ENCODE results near the gene EPB41L4A. TPM values are rescaled to one million over a fixed set of nuclear protein-coding genes. Genes with fewer than 3 reads are reported as not detected.

Gene EPB41L4A
- total RNA-seq, 1 donor from 2014 or later: 11.1 TPM

DNA sequence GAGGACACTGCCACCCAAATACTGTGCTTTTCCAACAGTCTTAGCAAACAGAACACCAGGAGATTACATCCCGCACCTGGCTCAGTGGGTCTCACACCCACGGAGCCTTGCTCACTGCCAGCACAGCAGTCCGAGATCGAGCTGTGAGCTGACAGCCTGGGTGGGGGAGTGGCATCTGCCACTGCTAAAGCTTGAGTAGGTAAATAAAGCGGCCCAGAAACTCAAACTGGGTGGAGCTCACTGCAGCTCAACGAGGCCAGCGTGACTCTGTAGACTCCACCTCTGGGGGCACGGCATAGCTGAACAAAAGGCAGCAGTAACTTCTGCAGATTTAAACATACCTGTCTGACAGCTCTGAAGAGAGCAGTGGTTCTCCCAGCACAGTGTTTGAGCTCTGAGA, 28.8 kb downstream of the EPB41L4A start:
- no peak for DNase-seq (ENCODE audit: low read depth)
- Histone ChIP-seq H3K4me1 (ENCODE audit: insufficient read depth, low read length) (no peaks in the 10 kb centered on the region), H3K36me3 (ENCODE audit: insufficient read depth, low read length) (no peaks in the 10 kb centered on the region), H3K79me2 (ENCODE audit: insufficient read depth, low read length) (no peaks in the 10 kb centered on the region), H3K9ac (ENCODE audit: low read length) (no peak overlapping the region), H3K27ac (ENCODE audit: low read depth, low read length) (no peak overlapping the region), H3K27me3 (ENCODE audit: insufficient read depth, low read length) (no peaks in the 10 kb centered on the region), H3K4me2 (ENCODE audit: low read length) (no peak overlapping the region), H3K4me3 (ENCODE audit: insufficient read depth, low read depth, low read length) (no peak overlapping the region), H3K9me3 (ENCODE audit: insufficient read depth, low read depth, low read length) (no peaks in the 10 kb centered on the region), H4K20me1 (ENCODE audit: insufficient read depth, low read length) (no peaks in the 10 kb centered on the region), H2AFZ (ENCODE audit: low read depth, low read length) (no peak overlapping the region)
- no peaks in the 10 kb centered on the region for H3K27me3 Mint-ChIP-seq (ENCODE audit: low read depth, unreplicated experiment)
- no peak overlapping the region for H3K27ac Mint-ChIP-seq (ENCODE audit: unreplicated experiment)
- peaks cover 2% of the 10 kb centered on the region for H3K36me3 Mint-ChIP-seq (ENCODE audit: low read depth, unreplicated experiment)
- H3K4me3 Mint-ChIP-seq (ENCODE audit: unreplicated experiment): no peak overlapping the region
- TF ChIP-seq EZH2 (IDR thresholded peaks at IDR 0.05; ENCODE audit: insufficient read depth, low read length) (no peak), CTCF (IDR thresholded peaks at IDR 0.05; ENCODE audit: insufficient read depth, low read depth, low read length) (no peak)
- peaks cover 3% of the 10 kb centered on the region for H3K4me1 Mint-ChIP-seq (ENCODE audit: low read depth, unreplicated experiment)
- FAIRE-seq: no peak
- H3K9me3 Mint-ChIP-seq (ENCODE audit: unreplicated experiment): peaks cover 3% of the 10 kb centered on the region

DNA sequence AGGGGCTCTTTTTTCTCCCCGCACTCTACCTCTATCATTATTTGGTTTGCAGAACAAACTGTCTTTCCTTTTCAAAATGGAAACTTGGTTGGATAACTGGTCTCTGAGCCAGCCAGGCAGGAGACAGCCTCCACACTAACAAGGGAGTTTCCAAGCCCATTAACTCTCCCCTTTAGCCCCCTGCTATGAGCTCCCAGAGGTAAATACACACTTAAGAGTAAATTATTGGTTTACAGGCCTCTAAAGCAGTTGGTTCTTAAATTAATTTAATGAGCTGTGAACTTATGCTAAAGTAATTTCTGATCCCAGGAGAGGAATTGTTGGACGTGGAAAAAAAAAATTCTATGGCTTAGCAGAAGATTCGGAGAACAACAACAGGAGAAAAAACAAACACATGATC, 30.3 kb downstream of the EPB41L4A start:
- peaks cover 3% of the 10 kb centered on the region for H3K9me3 Mint-ChIP-seq (ENCODE audit: unreplicated experiment)
- peaks cover 3% of the 10 kb centered on the region for H3K4me1 Mint-ChIP-seq (ENCODE audit: low read depth, unreplicated experiment)
- H3K9ac ChIP-seq (ENCODE audit: low read length): no peak overlapping the region
- H3K27ac Mint-ChIP-seq (ENCODE audit: unreplicated experiment): no peak overlapping the region
- H3K4me1 ChIP-seq (ENCODE audit: insufficient read depth, low read length): no peaks in the 10 kb centered on the region
- H3K4me2 ChIP-seq (ENCODE audit: low read length): no peak overlapping the region
- H3K79me2 ChIP-seq (ENCODE audit: insufficient read depth, low read length): no peaks in the 10 kb centered on the region
- H3K9me3 ChIP-seq (ENCODE audit: insufficient read depth, low read depth, low read length): no peaks in the 10 kb centered on the region
- H4K20me1 ChIP-seq (ENCODE audit: insufficient read depth, low read length): no peaks in the 10 kb centered on the region
- H3K4me3 ChIP-seq (ENCODE audit: insufficient read depth, low read depth, low read length): no peak overlapping the region
- no peak for FAIRE-seq
- H3K36me3 Mint-ChIP-seq (ENCODE audit: low read depth, unreplicated experiment): no peaks in the 10 kb centered on the region
- no peak overlapping the region for H3K27ac ChIP-seq (ENCODE audit: low read depth, low read length)
- no peak overlapping the region for H2AFZ ChIP-seq (ENCODE audit: low read depth, low read length)
- DNase-seq (ENCODE audit: low read depth): no peak
- no peaks in the 10 kb centered on the region for H3K27me3 Mint-ChIP-seq (ENCODE audit: low read depth, unreplicated experiment)
- no peak overlapping the region for H3K4me3 Mint-ChIP-seq (ENCODE audit: unreplicated experiment)
- no peak for TF ChIP-seq CTCF (IDR thresholded peaks at IDR 0.05; ENCODE audit: insufficient read depth, low read depth, low read length)
- TF ChIP-seq EZH2 (IDR thresholded peaks at IDR 0.05; ENCODE audit: insufficient read depth, low read length): no peak
- H3K36me3 ChIP-seq (ENCODE audit: insufficient read depth, low read length): no peaks in the 10 kb centered on the region
- no peaks in the 10 kb centered on the region for H3K27me3 ChIP-seq (ENCODE audit: insufficient read depth, low read length)

GRCh38 chr5:112388074-112388473, 31.0 kb downstream of the EPB41L4A start:
- TF ChIP-seq EZH2 (IDR thresholded peaks at IDR 0.05; ENCODE audit: insufficient read depth, low read length) (no peak), CTCF (IDR thresholded peaks at IDR 0.05; ENCODE audit: insufficient read depth, low read depth, low read length) (no peak)
- DNase-seq (ENCODE audit: low read depth): no peak
- no peak overlapping the region for H3K4me2 ChIP-seq (ENCODE audit: low read length)
- Mint-ChIP-seq H3K36me3 (ENCODE audit: low read depth, unreplicated experiment) (no peaks in the 10 kb centered on the region), H3K9me3 (ENCODE audit: unreplicated experiment) (peaks cover 3% of the 10 kb centered on the region), H3K4me1 (ENCODE audit: low read depth, unreplicated experiment) (peaks cover 3% of the 10 kb centered on the region), H3K27ac (ENCODE audit: unreplicated experiment) (no peak overlapping the region), H3K27me3 (ENCODE audit: low read depth, unreplicated experiment) (no peaks in the 10 kb centered on the region), H3K4me3 (ENCODE audit: unreplicated experiment) (no peak overlapping the region)
- H2AFZ ChIP-seq (ENCODE audit: low read depth, low read length): no peak overlapping the region
- no peak overlapping the region for H3K9ac ChIP-seq (ENCODE audit: low read length)
- no peaks in the 10 kb centered on the region for H3K9me3 ChIP-seq (ENCODE audit: insufficient read depth, low read depth, low read length)
- no peak for FAIRE-seq
- H3K79me2 ChIP-seq (ENCODE audit: insufficient read depth, low read length): no peaks in the 10 kb centered on the region
- H3K27ac ChIP-seq (ENCODE audit: low read depth, low read length): no peak overlapping the region
- no peaks in the 10 kb centered on the region for H4K20me1 ChIP-seq (ENCODE audit: insufficient read depth, low read length)
- H3K27me3 ChIP-seq (ENCODE audit: insufficient read depth, low read length): no peaks in the 10 kb centered on the region
- H3K36me3 ChIP-seq (ENCODE audit: insufficient read depth, low read length): no peaks in the 10 kb centered on the region
- no peak overlapping the region for H3K4me3 ChIP-seq (ENCODE audit: insufficient read depth, low read depth, low read length)
- H3K4me1 ChIP-seq (ENCODE audit: insufficient read depth, low read length): no peaks in the 10 kb centered on the region
